CD14-positive monocyte (primary cell): Measurements from ENCODE around the gene CRISP2. TPM values are rescaled to one million over a fixed set of nuclear protein-coding genes. Genes with fewer than 3 reads are reported as not detected.

Source experiments
- DNase-seq, 3 donors: peaks; one replicate each; pipeline ENCODE4 v3.0.0-alpha.2; 2011 to 2022
- H2AFZ ChIP-seq: 2 replicates; pipeline ENCODE4 v1.6.0; 2012; ENCODE audit warnings: mild to moderate bottlenecking, low read depth, low read length, inconsistent platforms; ENCODE audit not compliant: insufficient read depth, poor library complexity, severe bottlenecking
- H3K27ac ChIP-seq, 2 donors: 1 replicate in 1 of 2; 2 replicates in 1 of 2; pipeline ENCODE4 v1.5.1; 2012 to 2013; ENCODE audit warnings: low read length in 2 of 2, control low read depth in 1 of 2, inconsistent platforms in 1 of 2, low read depth in 1 of 2, mild to moderate bottlenecking in 1 of 2
- H3K27me3 ChIP-seq, 2 donors: one replicate each; pipeline versions ENCODE4 v1.6.0 to v1.6.1; 2011 to 2013; ENCODE audit warnings: low read length in 2 of 2; ENCODE audit not compliant: control insufficient read depth in 2 of 2, insufficient read depth in 2 of 2
- H3K36me3 ChIP-seq, 2 donors: replicated peaks in 1 of 2; 1 replicate in 1 of 2; 2 replicates in 1 of 2; pipeline versions ENCODE4 v1.5.1 to v1.6.1; 2012 to 2013; ENCODE audit warnings: low read length in 2 of 2, control low read depth in 1 of 2, inconsistent platforms in 1 of 2, mild to moderate bottlenecking in 1 of 2; ENCODE audit not compliant: insufficient read depth in 2 of 2, control insufficient read depth in 1 of 2
- H3K4me1 ChIP-seq, 2 donors: 1 replicate in 1 of 2; 2 replicates in 1 of 2; pipeline versions ENCODE4 v1.5.1 to v1.6.1; 2012 to 2013; ENCODE audit warnings: low read length in 2 of 2, control low read depth in 1 of 2, inconsistent platforms in 1 of 2, mild to moderate bottlenecking in 1 of 2, moderate library complexity in 1 of 2; ENCODE audit not compliant: insufficient read depth in 2 of 2, control insufficient read depth in 1 of 2
- H3K4me2 ChIP-seq: replicated peaks from 2 replicates; pipeline ENCODE3; 2012; ENCODE audit warnings: low read length, moderate library complexity, mild to moderate bottlenecking; ENCODE audit not compliant: poor library complexity, severe bottlenecking; ENCODE audit errors: extremely low read depth
- H3K4me3 ChIP-seq, 3 experiments: fragments of 200-600 bp in 1 of 3; sonication (generic) in 1 of 3; replicated peaks in 1 of 3; 1 replicate in 2 of 3; 2 replicates in 1 of 3; pipeline ENCODE4 v1.5.1; 2011 to 2013; ENCODE audit warnings: low read length in 3 of 3, mild to moderate bottlenecking in 3 of 3, control low read depth in 2 of 3, low read depth in 2 of 3, inconsistent platforms in 1 of 3, moderate library complexity in 1 of 3
- H3K79me2 ChIP-seq: 2 replicates; pipeline ENCODE4 v1.6.0; 2012; ENCODE audit warnings: mild to moderate bottlenecking, control low read depth, inconsistent platforms, low read length, moderate library complexity; ENCODE audit not compliant: insufficient read depth
- H3K9ac ChIP-seq: 2 replicates; pipeline ENCODE4 v1.6.0; 2017; ENCODE audit warnings: low read length, mild to moderate bottlenecking; ENCODE audit not compliant: insufficient read depth, poor library complexity, severe bottlenecking
- H3K9me3 ChIP-seq, 2 donors: replicated peaks in 1 of 2; 1 replicate in 1 of 2; 2 replicates in 1 of 2; pipeline versions ENCODE4 v1.5.1 to v1.6.1; 2012 to 2013; ENCODE audit warnings: low read length in 2 of 2, control low read depth in 1 of 2; ENCODE audit not compliant: control insufficient read depth in 1 of 2, insufficient read depth in 1 of 2
- H4K20me1 ChIP-seq: 2 replicates; pipeline ENCODE4 v1.6.0; 2012; ENCODE audit warnings: mild to moderate bottlenecking, low read length, control low read depth, moderate library complexity; ENCODE audit not compliant: insufficient read depth
- H3K27ac Mint-ChIP-seq, 7 donors: one replicate each; pipeline ENCODE4 v1.8.0; 2020; ENCODE audit warnings: mild to moderate bottlenecking in 7 of 7, mixed read lengths in 7 of 7, moderate library complexity in 6 of 7, inconsistent platforms in 2 of 7
- H3K27me3 Mint-ChIP-seq, 3 donors: one replicate each; pipeline ENCODE4 v1.8.0; 2021 to 2022; ENCODE audit warnings: low read depth in 3 of 3, mild to moderate bottlenecking in 3 of 3, mixed read lengths in 3 of 3, moderate library complexity in 3 of 3, inconsistent platforms in 1 of 3
- H3K36me3 Mint-ChIP-seq, 2 donors: one replicate each; pipeline ENCODE4 v1.8.0; 2020; ENCODE audit warnings: mixed read lengths in 2 of 2, inconsistent platforms in 1 of 2, mild to moderate bottlenecking in 1 of 2
- H3K4me1 Mint-ChIP-seq: one replicate; pipeline ENCODE4 v1.8.0; 2020; ENCODE audit warnings: mild to moderate bottlenecking, mixed read lengths
- H3K4me3 Mint-ChIP-seq, 2 donors: one replicate each; pipeline ENCODE4 v1.8.0; 2020; ENCODE audit warnings: mild to moderate bottlenecking in 2 of 2, mixed read lengths in 2 of 2, moderate library complexity in 1 of 2
- H3K9me3 Mint-ChIP-seq, 7 donors: one replicate each; pipeline ENCODE4 v1.8.0; 2020 to 2022; ENCODE audit warnings: mixed read lengths in 7 of 7, mild to moderate bottlenecking in 6 of 7, moderate library complexity in 6 of 7, inconsistent platforms in 2 of 7
- WGBS: methylation state at CpG from one replicate; pipeline ENCODE4 v1.1.5; 2013; ENCODE audit warnings: missing lambda C conversion rate; ENCODE audit not compliant: insufficient coverage; 5-methylcytosine and 5-hydroxymethylcytosine counted together
- intact Hi-C, 2 donors: fragments of 100-400 bp; cut with micrococcal nuclease; formaldehyde crosslinking; loops; one replicate each; pipeline versions ENCODE4 v1.15.0 to v1.15.1; 2023
- polyA plus RNA-seq, 3 donors: library from polyadenylated mRNA; depleted of rRNA in 1 of 3; unstranded in 2 of 3; stranded (reverse) in 1 of 3; fragments of 300-500 nt in 2 of 3; fragments of >200 nt in 1 of 3; fragmentation: Illumina TruSeq in 2 of 3; gene quantifications; 1 replicate in 2 of 3; 2 replicates in 1 of 3; pipeline ENCODE4 v1.2.3, GENCODE V29; 2012 to 2021
- TF ChIP-seq, protein P1 (sequence below): fragments of 200-600 bp; IDR thresholded peaks from one replicate; pipeline ENCODE4 v1.8.0; 2022; ENCODE audit warnings: antibody characterized with exemption, mild to moderate bottlenecking

CRISP2 gene
- polyA plus RNA-seq, 3 donors, result not detected

DNA sequence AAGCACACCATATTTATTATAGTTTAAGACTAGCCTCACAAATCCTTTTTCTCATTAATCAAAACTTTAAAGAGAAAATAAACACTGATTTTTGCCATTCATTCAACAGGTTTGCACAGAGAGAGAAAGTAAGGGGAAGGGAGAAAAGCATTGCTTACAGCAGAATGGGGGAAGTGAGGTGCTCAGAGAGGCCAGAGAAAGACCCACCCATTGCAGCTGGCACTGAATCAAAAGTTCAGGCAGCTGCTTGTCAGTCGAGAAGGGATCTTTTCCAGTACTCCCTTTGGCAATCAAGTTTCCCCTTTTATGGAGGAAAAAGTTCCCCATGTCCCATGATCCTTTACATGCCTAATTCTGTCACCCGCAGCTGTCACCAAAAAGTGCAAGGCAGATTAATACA lies 8.0 kb upstream of the CRISP2 start:
- no peak overlapping the region for H3K27ac Mint-ChIP-seq
- Histone ChIP-seq H3K4me2 (no peak overlapping the region), H3K27me3 (no peaks in the 10 kb centered on the region), H4K20me1 (no peaks in the 10 kb centered on the region), H3K4me3 (no peak overlapping the region), H2AFZ (no peak overlapping the region), H3K79me2 (no peaks in the 10 kb centered on the region), H3K4me1 (no peaks in the 10 kb centered on the region), H3K27ac (no peak overlapping the region), H3K9me3 (peaks cover 0 to 11% of the 10 kb centered on the region in 2 donors), H3K9ac (no peak overlapping the region), H3K36me3 (no peaks in the 10 kb centered on the region)
- H3K27me3 Mint-ChIP-seq, result peaks cover 0 to 2% (median 0%) of the 10 kb centered on the region in 3 donors
- H3K4me1 Mint-ChIP-seq, result no peaks in the 10 kb centered on the region
- intact Hi-C loops, result no loop called here
- no peak overlapping the region for H3K4me3 Mint-ChIP-seq
- H3K9me3 Mint-ChIP-seq, result peaks cover 0 to 17% (median 11%) of the 10 kb centered on the region in 7 donors
- H3K36me3 Mint-ChIP-seq, result no peaks in the 10 kb centered on the region
- no peak for DNase-seq
- TF ChIP-seq, protein P1, sequence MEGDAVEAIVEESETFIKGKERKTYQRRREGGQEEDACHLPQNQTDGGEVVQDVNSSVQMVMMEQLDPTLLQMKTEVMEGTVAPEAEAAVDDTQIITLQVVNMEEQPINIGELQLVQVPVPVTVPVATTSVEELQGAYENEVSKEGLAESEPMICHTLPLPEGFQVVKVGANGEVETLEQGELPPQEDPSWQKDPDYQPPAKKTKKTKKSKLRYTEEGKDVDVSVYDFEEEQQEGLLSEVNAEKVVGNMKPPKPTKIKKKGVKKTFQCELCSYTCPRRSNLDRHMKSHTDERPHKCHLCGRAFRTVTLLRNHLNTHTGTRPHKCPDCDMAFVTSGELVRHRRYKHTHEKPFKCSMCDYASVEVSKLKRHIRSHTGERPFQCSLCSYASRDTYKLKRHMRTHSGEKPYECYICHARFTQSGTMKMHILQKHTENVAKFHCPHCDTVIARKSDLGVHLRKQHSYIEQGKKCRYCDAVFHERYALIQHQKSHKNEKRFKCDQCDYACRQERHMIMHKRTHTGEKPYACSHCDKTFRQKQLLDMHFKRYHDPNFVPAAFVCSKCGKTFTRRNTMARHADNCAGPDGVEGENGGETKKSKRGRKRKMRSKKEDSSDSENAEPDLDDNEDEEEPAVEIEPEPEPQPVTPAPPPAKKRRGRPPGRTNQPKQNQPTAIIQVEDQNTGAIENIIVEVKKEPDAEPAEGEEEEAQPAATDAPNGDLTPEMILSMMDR, result no peak
- WGBS, result 80% methylated on average over 1 of the region's 2 CpGs

DNA sequence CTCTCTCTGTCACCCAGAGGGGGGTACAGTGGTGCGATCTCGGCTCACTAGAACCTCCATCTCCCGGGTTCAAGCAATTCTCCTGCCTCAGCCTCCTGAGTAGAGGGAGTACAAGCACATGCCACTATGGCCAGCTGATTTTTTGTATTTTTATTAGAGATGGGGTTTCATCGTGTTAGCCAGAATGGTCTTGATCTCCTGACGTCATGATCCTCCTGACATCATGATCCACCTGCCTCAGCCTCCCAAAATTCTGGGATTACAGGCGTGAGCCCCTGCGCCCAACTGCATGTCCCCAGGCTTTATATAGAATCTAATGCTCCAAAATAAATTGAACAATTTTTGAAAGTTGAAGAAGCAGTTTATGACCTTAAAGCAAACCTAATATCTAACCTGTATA lies 7.0 kb upstream of the CRISP2 start:
- no peak overlapping the region for H3K4me3 Mint-ChIP-seq
- no peak overlapping the region for H3K27ac Mint-ChIP-seq
- Histone ChIP-seq H2AFZ (no peak overlapping the region), H3K4me2 (no peak overlapping the region), H3K79me2 (no peaks in the 10 kb centered on the region), H3K27ac (no peak overlapping the region), H3K36me3 (no peaks in the 10 kb centered on the region), H4K20me1 (no peaks in the 10 kb centered on the region), H3K4me3 (no peak overlapping the region), H3K4me1 (no peaks in the 10 kb centered on the region), H3K27me3 (no peaks in the 10 kb centered on the region), H3K9me3 (peaks cover 0 to 11% of the 10 kb centered on the region in 2 donors), H3K9ac (no peak overlapping the region)
- H3K36me3 Mint-ChIP-seq, result no peaks in the 10 kb centered on the region
- no peaks in the 10 kb centered on the region for H3K4me1 Mint-ChIP-seq
- TF ChIP-seq, protein P1, result no peak
- intact Hi-C loops, result no loop called here
- DNase-seq, result no peak
- peaks cover 0 to 14% (median 10%) of the 10 kb centered on the region in 7 donors for H3K9me3 Mint-ChIP-seq
- peaks cover 0 to 2% (median 0%) of the 10 kb centered on the region in 3 donors for H3K27me3 Mint-ChIP-seq
- 83% methylated on average over 3 of the region's 7 CpGs for WGBS
